CD14-positive monocyte (primary cell): ENCODE data around the gene TPST1. TPM values are rescaled to one million over a fixed set of nuclear protein-coding genes. Genes with fewer than 3 reads are reported as not detected.
A peak's percentile ranks its signal among the peaks of the same experiment; 100 is the strongest.

Experiments
- DNase-seq, 3 donors: peaks; one replicate each; pipeline ENCODE4 v3.0.0-alpha.2; 2011 to 2022
- H2AFZ ChIP-seq: 2 replicates; pipeline ENCODE4 v1.6.0; 2012; ENCODE audit warnings: mild to moderate bottlenecking, low read depth, low read length, inconsistent platforms; ENCODE audit not compliant: insufficient read depth, poor library complexity, severe bottlenecking
- H3K27ac ChIP-seq, 2 donors: 1 replicate in 1 of 2; 2 replicates in 1 of 2; pipeline ENCODE4 v1.5.1; 2012 to 2013; ENCODE audit warnings: low read length in 2 of 2, control low read depth in 1 of 2, inconsistent platforms in 1 of 2, low read depth in 1 of 2, mild to moderate bottlenecking in 1 of 2
- H3K27me3 ChIP-seq, 2 donors: one replicate each; pipeline versions ENCODE4 v1.6.0 to v1.6.1; 2011 to 2013; ENCODE audit warnings: low read length in 2 of 2; ENCODE audit not compliant: control insufficient read depth in 2 of 2, insufficient read depth in 2 of 2
- H3K36me3 ChIP-seq, 2 donors: replicated peaks in 1 of 2; 1 replicate in 1 of 2; 2 replicates in 1 of 2; pipeline versions ENCODE4 v1.5.1 to v1.6.1; 2012 to 2013; ENCODE audit warnings: low read length in 2 of 2, control low read depth in 1 of 2, inconsistent platforms in 1 of 2, mild to moderate bottlenecking in 1 of 2; ENCODE audit not compliant: insufficient read depth in 2 of 2, control insufficient read depth in 1 of 2
- H3K4me1 ChIP-seq, 2 donors: 1 replicate in 1 of 2; 2 replicates in 1 of 2; pipeline versions ENCODE4 v1.5.1 to v1.6.1; 2012 to 2013; ENCODE audit warnings: low read length in 2 of 2, control low read depth in 1 of 2, inconsistent platforms in 1 of 2, mild to moderate bottlenecking in 1 of 2, moderate library complexity in 1 of 2; ENCODE audit not compliant: insufficient read depth in 2 of 2, control insufficient read depth in 1 of 2
- H3K4me2 ChIP-seq: replicated peaks from 2 replicates; pipeline ENCODE3; 2012; ENCODE audit warnings: low read length, moderate library complexity, mild to moderate bottlenecking; ENCODE audit not compliant: poor library complexity, severe bottlenecking; ENCODE audit errors: extremely low read depth
- H3K4me3 ChIP-seq, 3 experiments: fragments of 200-600 bp in 1 of 3; sonication (generic) in 1 of 3; replicated peaks in 1 of 3; 1 replicate in 2 of 3; 2 replicates in 1 of 3; pipeline ENCODE4 v1.5.1; 2011 to 2013; ENCODE audit warnings: low read length in 3 of 3, mild to moderate bottlenecking in 3 of 3, control low read depth in 2 of 3, low read depth in 2 of 3, inconsistent platforms in 1 of 3, moderate library complexity in 1 of 3
- H3K79me2 ChIP-seq: 2 replicates; pipeline ENCODE4 v1.6.0; 2012; ENCODE audit warnings: mild to moderate bottlenecking, control low read depth, inconsistent platforms, low read length, moderate library complexity; ENCODE audit not compliant: insufficient read depth
- H3K9ac ChIP-seq: 2 replicates; pipeline ENCODE4 v1.6.0; 2017; ENCODE audit warnings: low read length, mild to moderate bottlenecking; ENCODE audit not compliant: insufficient read depth, poor library complexity, severe bottlenecking
- H3K9me3 ChIP-seq, 2 donors: replicated peaks in 1 of 2; 1 replicate in 1 of 2; 2 replicates in 1 of 2; pipeline versions ENCODE4 v1.5.1 to v1.6.1; 2012 to 2013; ENCODE audit warnings: low read length in 2 of 2, control low read depth in 1 of 2; ENCODE audit not compliant: control insufficient read depth in 1 of 2, insufficient read depth in 1 of 2
- H4K20me1 ChIP-seq: 2 replicates; pipeline ENCODE4 v1.6.0; 2012; ENCODE audit warnings: mild to moderate bottlenecking, low read length, control low read depth, moderate library complexity; ENCODE audit not compliant: insufficient read depth
- H3K27ac Mint-ChIP-seq, 7 donors: one replicate each; pipeline ENCODE4 v1.8.0; 2020; ENCODE audit warnings: mild to moderate bottlenecking in 7 of 7, mixed read lengths in 7 of 7, moderate library complexity in 6 of 7, inconsistent platforms in 2 of 7
- H3K27me3 Mint-ChIP-seq, 3 donors: one replicate each; pipeline ENCODE4 v1.8.0; 2021 to 2022; ENCODE audit warnings: low read depth in 3 of 3, mild to moderate bottlenecking in 3 of 3, mixed read lengths in 3 of 3, moderate library complexity in 3 of 3, inconsistent platforms in 1 of 3
- H3K36me3 Mint-ChIP-seq, 2 donors: one replicate each; pipeline ENCODE4 v1.8.0; 2020; ENCODE audit warnings: mixed read lengths in 2 of 2, inconsistent platforms in 1 of 2, mild to moderate bottlenecking in 1 of 2
- H3K4me1 Mint-ChIP-seq: one replicate; pipeline ENCODE4 v1.8.0; 2020; ENCODE audit warnings: mild to moderate bottlenecking, mixed read lengths
- H3K4me3 Mint-ChIP-seq, 2 donors: one replicate each; pipeline ENCODE4 v1.8.0; 2020; ENCODE audit warnings: mild to moderate bottlenecking in 2 of 2, mixed read lengths in 2 of 2, moderate library complexity in 1 of 2
- H3K9me3 Mint-ChIP-seq, 7 donors: one replicate each; pipeline ENCODE4 v1.8.0; 2020 to 2022; ENCODE audit warnings: mixed read lengths in 7 of 7, mild to moderate bottlenecking in 6 of 7, moderate library complexity in 6 of 7, inconsistent platforms in 2 of 7
- CTCF ChIP-seq: fragments of 200-600 bp; IDR thresholded peaks from one replicate; pipeline ENCODE4 v1.8.0; 2022; ENCODE audit warnings: antibody characterized with exemption, mild to moderate bottlenecking
- WGBS: methylation state at CpG from one replicate; pipeline ENCODE4 v1.1.5; 2013; ENCODE audit warnings: missing lambda C conversion rate; ENCODE audit not compliant: insufficient coverage; 5-methylcytosine and 5-hydroxymethylcytosine counted together
- intact Hi-C, 2 donors: fragments of 100-400 bp; cut with micrococcal nuclease; formaldehyde crosslinking; loops; one replicate each; pipeline versions ENCODE4 v1.15.0 to v1.15.1; 2023
- polyA plus RNA-seq, 3 donors: library from polyadenylated mRNA; depleted of rRNA in 1 of 3; unstranded in 2 of 3; stranded (reverse) in 1 of 3; fragments of 300-500 nt in 2 of 3; fragments of >200 nt in 1 of 3; fragmentation: Illumina TruSeq in 2 of 3; gene quantifications; 1 replicate in 2 of 3; 2 replicates in 1 of 3; pipeline ENCODE4 v1.2.3, GENCODE V29; 2012 to 2021

TPST1 gene
- polyA plus RNA-seq, 3 donors = 0.54 to 4.8 (median 4.2) TPM

DNA sequence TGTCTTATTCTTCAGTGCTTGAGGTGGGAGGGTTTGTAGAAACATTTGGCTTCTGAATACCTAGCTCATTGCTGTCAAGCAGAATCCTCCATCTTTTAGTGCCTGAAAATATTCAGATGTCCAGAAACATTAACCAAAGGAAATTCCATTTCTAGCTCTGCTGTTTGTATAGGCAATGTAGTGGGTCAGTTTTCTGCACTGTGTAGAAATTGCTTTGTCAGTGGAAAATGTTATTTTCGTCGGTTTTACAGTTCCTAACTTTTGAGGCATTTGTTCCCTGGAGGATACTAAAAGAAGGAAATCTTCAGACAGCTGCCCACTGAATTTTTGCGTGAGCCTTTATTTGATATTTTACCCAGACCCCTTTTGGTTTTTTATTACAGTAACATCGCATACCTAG lies 143.4 kb downstream of the TPST1 start:
- Mint-ChIP-seq H3K4me1 (peaks cover 24% of the 10 kb centered on the region), H3K27ac (peak overlapping the region in 3 of 7 donors; percentile 24 to 79 (median 75)), H3K27me3 (peaks cover 0 to 2% (median 0%) of the 10 kb centered on the region in 3 donors), H3K36me3 (no peaks in the 10 kb centered on the region), H3K4me3 (peak overlapping the region in 1 of 2 donors; percentile 39), H3K9me3 (no peaks in the 10 kb centered on the region)
- no peaks in the 10 kb centered on the region for H3K79me2 ChIP-seq
- no peak overlapping the region for H2AFZ ChIP-seq
- no peak for TF ChIP-seq CTCF
- intact Hi-C loops = no loop called here
- no peak overlapping the region for H3K9ac ChIP-seq
- no peak for DNase-seq
- H3K4me3 ChIP-seq = no peak overlapping the region
- H3K27me3 ChIP-seq = no peaks in the 10 kb centered on the region
- peak overlapping the region in 1 of 2 donors; percentile 26 for H3K27ac ChIP-seq
- H3K9me3 ChIP-seq = no peaks in the 10 kb centered on the region
- peak overlapping the region; percentile 13 for H3K4me2 ChIP-seq
- peaks cover 18 to 27% of the 10 kb centered on the region in 2 donors for H3K4me1 ChIP-seq
- H3K36me3 ChIP-seq = no peaks in the 10 kb centered on the region
- H4K20me1 ChIP-seq = no peaks in the 10 kb centered on the region
- WGBS = no CpG with 5 or more reads among the region's 4 CpGs

GRCh38 chr7:66348959-66349358 lies 143.8 kb downstream of the TPST1 start:
- peak; percentile 42 to 74 (median 58) for DNase-seq
- no peak overlapping the region for H2AFZ ChIP-seq
- Mint-ChIP-seq H3K27ac (peak overlapping the region in 6 of 7 donors; percentile 24 to 85 (median 76)), H3K4me1 (peaks cover 24% of the 10 kb centered on the region), H3K27me3 (peaks cover 0 to 2% (median 0%) of the 10 kb centered on the region in 3 donors), H3K9me3 (no peaks in the 10 kb centered on the region), H3K4me3 (peak overlapping the region in 1 of 2 donors; percentile 87), H3K36me3 (no peaks in the 10 kb centered on the region)
- no peaks in the 10 kb centered on the region for H4K20me1 ChIP-seq
- H3K27me3 ChIP-seq = no peaks in the 10 kb centered on the region
- peaks cover 18 to 26% of the 10 kb centered on the region in 2 donors for H3K4me1 ChIP-seq
- H3K9ac ChIP-seq = no peak overlapping the region
- no peaks in the 10 kb centered on the region for H3K9me3 ChIP-seq
- intact Hi-C loops = no loop called here
- no peaks in the 10 kb centered on the region for H3K36me3 ChIP-seq
- no peaks in the 10 kb centered on the region for H3K79me2 ChIP-seq
- peak overlapping the region in 1 of 2 donors; percentile 26 for H3K27ac ChIP-seq
- H3K4me2 ChIP-seq = peak overlapping the region; percentile 13
- WGBS = 45% methylated on average over 4 of the region's 6 CpGs
- no peak overlapping the region for H3K4me3 ChIP-seq
- TF ChIP-seq CTCF = no peak
